Astrocyte (in vitro differentiated cells and primary cell): ENCODE data around the gene ALG14. TPM values are rescaled to one million over a fixed set of nuclear protein-coding genes. Genes with fewer than 3 reads are reported as not detected.

Experiments used
- DNase-seq: peaks from one replicate; pipeline ENCODE4 v3.0.0-alpha.2; 2010; ENCODE audit warnings: low read depth
- FAIRE-seq: peaks from 2 replicates; lab custom pipeline; 2011; peaks lifted over from hg19 to GRCh38; lab: Jason Lieb, UNC
- H2AFZ ChIP-seq: 2 replicates; pipeline ENCODE4 v1.6.0; 2012; ENCODE audit warnings: low read depth, low read length, inconsistent platforms
- H3K27ac ChIP-seq: 2 replicates; pipeline ENCODE4 v1.5.1; 2011; ENCODE audit warnings: low read depth, low read length, inconsistent platforms
- H3K27me3 ChIP-seq: 2 replicates; pipeline ENCODE4 v1.6.0; 2011; ENCODE audit warnings: low read length, inconsistent platforms; ENCODE audit not compliant: insufficient read depth
- H3K36me3 ChIP-seq: 2 replicates; pipeline ENCODE4 v1.5.1; 2011; ENCODE audit warnings: low read length, inconsistent platforms; ENCODE audit not compliant: insufficient read depth
- H3K4me1 ChIP-seq: 2 replicates; pipeline ENCODE4 v1.5.1; 2011; ENCODE audit warnings: low read length, inconsistent platforms; ENCODE audit not compliant: insufficient read depth
- H3K4me2 ChIP-seq: 2 replicates; pipeline ENCODE4 v1.6.0; 2012; ENCODE audit warnings: low read length, inconsistent platforms
- H3K4me3 ChIP-seq: 2 replicates; pipeline ENCODE4 v1.5.1; 2011; ENCODE audit warnings: low read depth, mild to moderate bottlenecking, low read length, inconsistent platforms; ENCODE audit not compliant: insufficient read depth
- H3K79me2 ChIP-seq: 2 replicates; pipeline ENCODE4 v1.6.0; 2012; ENCODE audit warnings: mild to moderate bottlenecking, low read length, inconsistent platforms; ENCODE audit not compliant: insufficient read depth
- H3K9ac ChIP-seq: 2 replicates; pipeline ENCODE4 v1.6.0; 2012; ENCODE audit warnings: mild to moderate bottlenecking, low read length, inconsistent platforms
- H3K9me3 ChIP-seq: 2 replicates; pipeline ENCODE4 v1.5.1; 2012; ENCODE audit warnings: low read depth, mild to moderate bottlenecking, low read length, inconsistent platforms; ENCODE audit not compliant: insufficient read depth
- H4K20me1 ChIP-seq: 2 replicates; pipeline ENCODE4 v1.6.0; 2012; ENCODE audit warnings: low read length, inconsistent platforms; ENCODE audit not compliant: insufficient read depth
- H3K27ac Mint-ChIP-seq: one replicate; pipeline ENCODE4 v1.8.0; 2021; ENCODE audit warnings: mild to moderate bottlenecking, mixed read lengths; ENCODE audit not compliant: unreplicated experiment
- H3K27me3 Mint-ChIP-seq: one replicate; pipeline ENCODE4 v1.8.0; 2021; ENCODE audit warnings: low read depth, mixed read lengths; ENCODE audit not compliant: unreplicated experiment
- H3K36me3 Mint-ChIP-seq: one replicate; pipeline ENCODE4 v1.8.0; 2021; ENCODE audit warnings: low read depth, mixed read lengths; ENCODE audit not compliant: unreplicated experiment
- H3K4me1 Mint-ChIP-seq: one replicate; pipeline ENCODE4 v1.8.0; 2021; ENCODE audit warnings: low read depth, mixed read lengths; ENCODE audit not compliant: unreplicated experiment
- H3K4me3 Mint-ChIP-seq: one replicate; pipeline ENCODE4 v1.8.0; 2021; ENCODE audit warnings: mild to moderate bottlenecking, moderate library complexity, mixed read lengths; ENCODE audit not compliant: unreplicated experiment
- H3K9me3 Mint-ChIP-seq: one replicate; pipeline ENCODE4 v1.8.0; 2021; ENCODE audit warnings: mild to moderate bottlenecking, mixed read lengths; ENCODE audit not compliant: unreplicated experiment
- CTCF ChIP-seq: IDR thresholded peaks from 2 replicates; pipeline ENCODE4 v1.5.1; 2011; ENCODE audit warnings: low read depth, mild to moderate bottlenecking, inconsistent platforms, low read length, moderate library complexity; ENCODE audit not compliant: insufficient read depth
- EZH2 ChIP-seq: IDR thresholded peaks from 2 replicates; pipeline ENCODE4 v1.6.1; 2012; ENCODE audit warnings: mild to moderate bottlenecking, low read length, inconsistent platforms; ENCODE audit not compliant: insufficient read depth
- total RNA-seq: library from RNA; stranded (reverse); gene quantifications from 2 replicates; pipeline ENCODE4 v1.2.1, GENCODE V29; 2021

ALG14 gene
- total RNA-seq, 1 donor from 2014 or later: 6.9 TPM

- Histone ChIP-seq H3K27me3 (no peaks in the 10 kb centered on the region), H3K79me2 (no peaks in the 10 kb centered on the region), H3K9me3 (no peaks in the 10 kb centered on the region), H3K4me1 (peaks cover 12% of the 10 kb centered on the region), H3K27ac (no peak overlapping the region), H3K4me3 (no peak overlapping the region), H2AFZ (no peak overlapping the region), H3K9ac (no peak overlapping the region), H3K36me3 (no peaks in the 10 kb centered on the region), H4K20me1 (no peaks in the 10 kb centered on the region), H3K4me2 (peak overlapping the region; percentile 13)
- Mint-ChIP-seq H3K9me3 (no peaks in the 10 kb centered on the region), H3K27ac (peak overlapping the region; percentile 84), H3K4me1 (peaks cover 25% of the 10 kb centered on the region), H3K36me3 (peaks cover 12% of the 10 kb centered on the region), H3K4me3 (no peak overlapping the region), H3K27me3 (no peaks in the 10 kb centered on the region)
- DNase-seq: no peak
- no peak for FAIRE-seq
- TF ChIP-seq EZH2: no peak
- TF ChIP-seq CTCF: no peak
Observed at GRCh38 chr1:95002164-95002539, 70.6 kb downstream of the ALG14 start.

- Mint-ChIP-seq H3K9me3 (no peaks in the 10 kb centered on the region), H3K4me1 (peaks cover 19% of the 10 kb centered on the region), H3K36me3 (peaks cover 8% of the 10 kb centered on the region), H3K4me3 (no peak overlapping the region), H3K27me3 (no peaks in the 10 kb centered on the region), H3K27ac (peak overlapping the region; percentile 48)
- H3K4me1 ChIP-seq: peaks cover 12% of the 10 kb centered on the region
- H3K36me3 ChIP-seq: no peaks in the 10 kb centered on the region
- no peak overlapping the region for H3K4me2 ChIP-seq
- DNase-seq (no peak), FAIRE-seq (no peak)
- no peaks in the 10 kb centered on the region for H4K20me1 ChIP-seq
- no peak overlapping the region for H3K9ac ChIP-seq
- H2AFZ ChIP-seq: no peak overlapping the region
- no peak overlapping the region for H3K27ac ChIP-seq
- H3K27me3 ChIP-seq: no peaks in the 10 kb centered on the region
- no peak overlapping the region for H3K4me3 ChIP-seq
- TF ChIP-seq CTCF: no peak
- TF ChIP-seq EZH2: no peak
- no peaks in the 10 kb centered on the region for H3K9me3 ChIP-seq
- no peaks in the 10 kb centered on the region for H3K79me2 ChIP-seq
Observed at GRCh38 chr1:94999456-95000131, 73.2 kb downstream of the ALG14 start.

- no peak overlapping the region for H3K4me3 ChIP-seq
- H3K36me3 ChIP-seq: no peaks in the 10 kb centered on the region
- peaks cover 25% of the 10 kb centered on the region for H3K4me1 Mint-ChIP-seq
- DNase-seq: no peak
- no peak overlapping the region for H3K27ac ChIP-seq
- H3K4me3 Mint-ChIP-seq: no peak overlapping the region
- no peaks in the 10 kb centered on the region for H4K20me1 ChIP-seq
- H3K79me2 ChIP-seq: no peaks in the 10 kb centered on the region
- TF ChIP-seq EZH2 (no peak), CTCF (no peak)
- H3K27ac Mint-ChIP-seq: no peak overlapping the region
- no peaks in the 10 kb centered on the region for H3K27me3 Mint-ChIP-seq
- peaks cover 8% of the 10 kb centered on the region for H3K36me3 Mint-ChIP-seq
- FAIRE-seq: no peak
- H3K9me3 Mint-ChIP-seq: no peaks in the 10 kb centered on the region
- peaks cover 17% of the 10 kb centered on the region for H3K4me1 ChIP-seq
- H3K27me3 ChIP-seq: no peaks in the 10 kb centered on the region
- H3K4me2 ChIP-seq: no peak overlapping the region
- H3K9me3 ChIP-seq: no peaks in the 10 kb centered on the region
- no peak overlapping the region for H3K9ac ChIP-seq
- H2AFZ ChIP-seq: no peak overlapping the region
Observed at GRCh38 chr1:94998748-94999147, 74.0 kb downstream of the ALG14 start.
